Measurements from ENCODE around the gene PTF1A.
"Not testable (repeated sequence)": the region's sequence is repeated elsewhere in the genome, so short reads cannot be mapped to it uniquely, and the experiment has no call there.

PTF1A gene

DNA sequence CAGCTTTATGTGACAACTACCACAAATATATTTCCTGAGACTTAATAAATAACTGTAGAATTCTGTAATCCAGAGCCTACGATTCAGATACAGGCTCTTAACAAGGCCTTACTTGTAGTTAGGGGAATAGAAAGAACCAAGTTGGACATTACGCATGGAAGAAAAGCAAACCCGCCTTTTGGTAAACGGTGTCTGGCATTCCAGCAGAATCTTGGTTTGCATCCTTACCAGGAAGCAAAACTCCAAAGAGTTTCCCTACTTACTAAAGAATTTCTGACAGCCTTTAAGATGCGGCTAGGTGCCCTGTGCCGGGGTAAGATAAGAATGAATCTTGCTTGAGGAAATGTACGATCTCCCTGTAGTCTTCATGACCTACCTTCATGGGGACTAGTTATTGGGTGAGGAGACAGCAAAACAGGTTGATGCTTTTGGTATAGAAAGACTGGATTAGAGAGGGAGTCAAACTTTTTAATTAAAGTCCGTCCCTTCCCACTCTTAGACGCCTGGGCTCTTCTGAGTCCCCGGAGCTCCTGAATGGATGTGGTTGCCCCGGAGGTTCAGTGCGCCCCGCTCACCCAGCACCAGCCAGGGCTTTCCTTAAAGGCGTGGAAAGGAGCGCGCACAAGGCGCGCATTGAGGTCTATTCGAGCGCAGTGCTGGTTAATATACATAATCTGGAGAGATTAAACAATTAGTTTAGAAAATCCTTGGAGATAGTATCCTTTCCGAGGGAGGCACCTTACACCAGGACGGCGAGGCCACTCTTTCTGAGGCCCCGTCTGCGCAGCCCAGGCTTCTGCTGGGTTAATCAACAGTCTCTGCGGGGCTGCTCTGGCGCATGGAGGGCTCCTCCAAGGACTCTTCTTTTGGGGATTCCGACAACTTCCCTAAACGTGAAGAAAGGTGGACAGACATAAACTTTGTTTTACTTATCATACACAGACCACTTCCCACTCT lies 11.5 kb downstream of the PTF1A start:
- DNase-seq (ENCODE audit: low read depth): no peak

- DNase-seq (ENCODE audit: low read depth): no peak
These were observed 12.7 kb downstream of the PTF1A start for GRCh38 chr10:23204773-23205172.

GRCh38 chr10:23205972-23206642 lies 14.0 kb downstream of the PTF1A start:
- no peak for DNase-seq (ENCODE audit: low read depth)

GRCh38 chr10:23217471-23217870 lies 25.4 kb downstream of the PTF1A start:
- DNase-seq (ENCODE audit: low read depth): no peak

DNA sequence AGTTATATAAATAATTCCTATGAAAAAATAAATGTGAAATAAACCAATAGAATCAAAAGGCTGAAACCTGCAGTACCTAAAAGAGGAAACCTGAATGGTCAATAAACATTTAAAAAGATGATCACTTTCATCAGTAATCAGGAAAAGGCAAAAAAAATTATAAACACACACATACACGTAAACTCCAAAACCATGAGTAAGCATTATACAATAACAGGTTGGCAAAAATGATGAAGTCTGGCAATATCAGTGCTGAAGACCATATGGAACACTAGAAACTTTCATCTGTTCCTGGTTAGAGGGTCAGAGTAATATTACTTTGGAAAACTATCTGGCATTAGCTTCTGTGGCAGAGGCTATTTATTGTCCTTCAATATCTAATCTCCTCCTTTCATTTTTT lies 38.5 kb downstream of the PTF1A start:
- no peak for DNase-seq (ENCODE audit: low read depth)

GRCh38 chr10:23238015-23238414 lies 45.9 kb downstream of the PTF1A start:
- DNase-seq (ENCODE audit: low read depth): no peak

GRCh38 chr10:23241779-23242178 lies 49.7 kb downstream of the PTF1A start:
- DNase-seq (ENCODE audit: low read depth): not testable (repeated sequence)
